ENCODE measurements around the gene ST8SIA6.
A peak's percentile ranks its signal among the peaks of the same experiment; 100 is the strongest.
"Not testable (repeated sequence)": the region's sequence is repeated elsewhere in the genome, so short reads cannot be mapped to it uniquely, and the experiment has no call there.

The ST8SIA6 gene

GRCh38 chr10:17456032-17456548, 1.7 kb upstream of the ST8SIA6 start:
- no peak for FAIRE-seq

GRCh38 chr10:17455015-17455520, 673 bp upstream of the ST8SIA6 start:
- FAIRE-seq, result no peak

GRCh38 chr10:17453373-17454091, 863 bp downstream of the ST8SIA6 start:
- FAIRE-seq, result no peak

GRCh38 chr10:17453035-17453372, 1.4 kb downstream of the ST8SIA6 start:
- FAIRE-seq, result no peak

GRCh38 chr10:17452060-17452841, 2.1 kb downstream of the ST8SIA6 start:
- no peak for FAIRE-seq

- no peak for FAIRE-seq
Observed at GRCh38 chr10:17450024-17450423, 4.4 kb downstream of the ST8SIA6 start.

GRCh38 chr10:17445400-17445998, 8.9 kb downstream of the ST8SIA6 start:
- FAIRE-seq, result no peak

- no peak for FAIRE-seq
Observed at GRCh38 chr10:17444388-17444714, 10.0 kb downstream of the ST8SIA6 start.

GRCh38 chr10:17443707-17444387, 10.5 kb downstream of the ST8SIA6 start:
- FAIRE-seq, result no peak

- no peak for FAIRE-seq
Observed at GRCh38 chr10:17438583-17438982, 15.8 kb downstream of the ST8SIA6 start.

- FAIRE-seq, result not testable (repeated sequence)
Observed at GRCh38 chr10:17436578-17436977, 17.8 kb downstream of the ST8SIA6 start.

- FAIRE-seq, result no peak
Observed at GRCh38 chr10:17435953-17436352, 18.4 kb downstream of the ST8SIA6 start.

GRCh38 chr10:17435187-17435586, 19.2 kb downstream of the ST8SIA6 start:
- FAIRE-seq, result no peak

GRCh38 chr10:17432723-17433122, 21.7 kb downstream of the ST8SIA6 start:
- FAIRE-seq, result no peak

GRCh38 chr10:17431871-17432311, 22.5 kb downstream of the ST8SIA6 start:
- FAIRE-seq, result peak; percentile 47

GRCh38 chr10:17430647-17431355, 23.6 kb downstream of the ST8SIA6 start:
- FAIRE-seq, result peak; percentile 91

GRCh38 chr10:17429490-17429889, 24.9 kb downstream of the ST8SIA6 start:
- no peak for FAIRE-seq

- no peak for FAIRE-seq
Observed at GRCh38 chr10:17428351-17429097, 25.9 kb downstream of the ST8SIA6 start.

GRCh38 chr10:17427666-17428350, 26.6 kb downstream of the ST8SIA6 start:
- FAIRE-seq, result no peak

- no peak for FAIRE-seq
Observed at GRCh38 chr10:17427201-17427600, 27.2 kb downstream of the ST8SIA6 start.

GRCh38 chr10:17426263-17426750, 28.1 kb downstream of the ST8SIA6 start:
- FAIRE-seq, result no peak
